Measurements from ENCODE around the gene POLR1A.

The POLR1A gene

DNA sequence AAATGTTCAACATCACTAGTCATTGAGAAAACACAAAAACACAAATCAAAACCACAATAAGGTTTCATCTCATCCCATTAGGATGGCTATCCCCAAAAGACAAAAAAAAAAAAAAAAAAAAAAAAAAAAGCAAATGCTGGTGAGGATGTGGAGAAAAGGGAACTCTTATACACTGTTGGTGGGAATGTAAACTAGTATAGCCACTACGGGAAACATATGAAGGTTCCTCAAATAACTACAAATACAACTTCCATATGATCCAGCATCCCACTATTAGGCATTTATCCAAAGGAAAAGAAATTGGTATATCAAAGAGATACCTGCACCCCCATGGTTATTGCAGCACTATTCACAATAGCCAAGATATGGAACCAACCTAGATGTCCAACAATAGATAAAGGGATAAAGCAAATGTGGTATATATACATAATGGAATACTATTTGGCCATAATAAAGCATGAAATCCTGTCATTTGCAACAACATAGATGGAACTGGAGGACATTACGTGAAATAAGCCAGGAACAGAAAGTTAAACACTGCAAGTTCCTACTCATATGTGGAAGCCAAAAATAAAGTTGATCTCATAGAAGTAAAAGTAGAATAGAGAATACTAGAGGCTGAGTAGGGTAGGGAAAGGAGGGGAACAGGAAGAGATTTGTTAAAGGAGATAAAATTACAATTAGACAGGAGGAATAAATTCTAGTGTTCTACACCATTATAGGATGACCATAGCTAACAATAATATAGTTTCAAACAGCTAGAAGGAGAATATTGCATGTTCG lies 8.4 kb downstream of the POLR1A start:
- DNase-seq (ENCODE audit: low spot score): no peak

- no peak for DNase-seq (ENCODE audit: low spot score)
These were observed 11.5 kb downstream of the POLR1A start for GRCh38 chr2:86094229-86094628.

DNA sequence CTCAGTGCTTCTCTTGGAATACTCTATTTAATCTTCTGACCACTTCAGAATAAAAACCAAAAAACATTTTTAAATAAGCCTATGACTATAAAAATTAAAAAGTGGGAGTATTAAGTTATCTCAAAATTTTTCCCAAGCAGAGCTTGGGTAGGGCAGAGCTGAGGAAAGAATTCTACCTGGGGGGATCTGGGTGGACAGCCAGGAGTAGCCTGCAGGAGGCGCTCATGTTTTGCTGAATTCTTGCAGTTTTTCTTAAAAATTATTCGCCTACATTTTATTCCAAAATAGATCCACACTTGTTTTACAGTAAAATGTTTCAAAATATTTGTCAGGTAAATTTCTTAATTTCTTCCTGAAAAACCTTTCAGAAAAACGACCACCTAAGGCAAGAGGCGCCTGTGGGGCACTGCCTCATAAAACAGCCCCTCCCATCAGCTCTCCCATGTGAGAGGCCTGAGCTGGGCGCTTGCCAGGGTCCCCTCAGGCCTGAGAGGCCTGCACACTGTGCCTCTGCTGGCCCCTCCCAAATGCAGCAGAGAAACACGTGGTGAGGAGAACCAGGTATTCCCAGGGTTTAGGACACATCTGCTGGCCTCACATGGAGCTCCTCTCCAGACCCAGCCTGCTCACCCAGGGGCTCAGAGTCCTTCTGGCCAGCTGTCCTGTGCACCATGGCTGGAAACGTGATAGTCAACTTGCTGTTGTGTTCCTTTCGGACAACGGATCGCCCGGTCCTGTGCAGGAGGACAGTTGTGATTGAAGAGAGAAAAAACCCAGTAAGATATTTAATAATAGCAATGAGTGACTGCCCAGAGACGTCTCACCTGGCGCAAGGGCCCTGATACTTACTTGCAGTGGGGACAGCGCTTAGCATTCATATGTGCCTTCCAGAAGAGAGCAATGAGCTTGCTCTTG lies 17.5 kb downstream of the POLR1A start:
- peak; percentile 21 for DNase-seq (ENCODE audit: low spot score)

DNA sequence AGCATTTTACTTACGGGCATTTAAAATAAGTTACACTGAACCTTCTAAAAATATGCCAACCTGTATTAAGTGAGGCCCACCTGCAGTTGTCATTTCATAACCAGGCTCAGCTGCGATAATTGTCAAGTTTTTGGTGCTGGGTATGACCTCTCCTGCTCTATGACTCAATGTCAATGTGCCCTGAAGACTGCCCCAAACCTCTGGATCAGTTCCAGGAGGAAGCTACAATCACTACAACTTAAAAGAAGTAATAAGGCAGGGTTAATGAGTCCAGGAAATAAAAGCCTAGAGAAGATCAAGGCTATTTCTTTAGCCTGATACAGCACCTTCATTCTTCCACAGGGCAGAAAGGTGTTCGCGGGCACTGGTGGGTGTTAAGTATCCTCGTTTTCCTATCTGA lies 22.9 kb downstream of the POLR1A start:
- no peak for DNase-seq (ENCODE audit: low spot score)

DNA sequence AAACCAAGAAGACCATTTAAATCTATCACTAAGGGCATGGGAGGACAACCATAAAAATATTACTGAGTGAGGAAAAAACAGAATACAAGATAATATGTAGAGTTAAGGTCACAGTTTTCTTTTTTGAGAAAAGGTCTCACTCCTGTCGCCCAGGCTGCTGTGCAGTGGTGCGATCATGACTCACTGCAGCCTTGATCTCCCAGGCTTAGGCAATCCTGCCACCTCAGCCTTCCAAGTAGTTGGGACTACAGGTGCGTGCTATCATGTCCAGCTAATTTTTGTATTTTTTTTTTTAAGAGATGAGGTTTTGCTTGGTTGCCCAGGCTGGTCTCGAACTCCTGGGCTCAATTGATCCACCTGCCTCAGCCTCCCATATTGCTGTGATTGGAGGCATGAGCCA lies 24.0 kb downstream of the POLR1A start:
- no peak for DNase-seq (ENCODE audit: low spot score)

- DNase-seq (ENCODE audit: low spot score): peak; percentile 61
These were observed 25.4 kb downstream of the POLR1A start for GRCh38 chr2:86079981-86080911.

GRCh38 chr2:86078774-86079545 lies 26.7 kb downstream of the POLR1A start:
- peak; percentile 42 for DNase-seq (ENCODE audit: low spot score)

GRCh38 chr2:86075886-86076285 lies 29.8 kb downstream of the POLR1A start:
- no peak for DNase-seq (ENCODE audit: low spot score)

GRCh38 chr2:86074811-86075210 lies 30.9 kb downstream of the POLR1A start:
- DNase-seq (ENCODE audit: low spot score): no peak

DNA sequence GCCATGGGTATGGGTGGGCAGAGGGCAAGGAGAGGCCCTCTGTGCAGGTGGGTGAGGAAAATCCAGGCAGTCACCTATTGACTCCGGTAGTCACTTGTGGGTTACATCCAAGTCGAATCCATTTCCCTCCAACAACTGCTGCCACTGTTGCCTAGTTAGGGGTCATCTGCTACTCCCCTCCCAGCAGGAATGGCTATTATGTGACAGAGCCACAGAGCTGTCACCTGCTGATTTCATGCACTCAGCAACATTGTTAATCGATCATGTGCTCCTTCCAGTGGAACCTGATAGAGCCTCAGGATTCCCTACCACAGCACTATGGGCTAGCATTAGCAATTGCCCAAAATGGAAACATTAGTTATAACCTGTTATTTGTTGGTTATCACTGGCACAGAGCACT lies 31.4 kb downstream of the POLR1A start:
- DNase-seq (ENCODE audit: low spot score): no peak

GRCh38 chr2:86073225-86073624 lies 32.5 kb downstream of the POLR1A start:
- DNase-seq (ENCODE audit: low spot score): no peak

DNA sequence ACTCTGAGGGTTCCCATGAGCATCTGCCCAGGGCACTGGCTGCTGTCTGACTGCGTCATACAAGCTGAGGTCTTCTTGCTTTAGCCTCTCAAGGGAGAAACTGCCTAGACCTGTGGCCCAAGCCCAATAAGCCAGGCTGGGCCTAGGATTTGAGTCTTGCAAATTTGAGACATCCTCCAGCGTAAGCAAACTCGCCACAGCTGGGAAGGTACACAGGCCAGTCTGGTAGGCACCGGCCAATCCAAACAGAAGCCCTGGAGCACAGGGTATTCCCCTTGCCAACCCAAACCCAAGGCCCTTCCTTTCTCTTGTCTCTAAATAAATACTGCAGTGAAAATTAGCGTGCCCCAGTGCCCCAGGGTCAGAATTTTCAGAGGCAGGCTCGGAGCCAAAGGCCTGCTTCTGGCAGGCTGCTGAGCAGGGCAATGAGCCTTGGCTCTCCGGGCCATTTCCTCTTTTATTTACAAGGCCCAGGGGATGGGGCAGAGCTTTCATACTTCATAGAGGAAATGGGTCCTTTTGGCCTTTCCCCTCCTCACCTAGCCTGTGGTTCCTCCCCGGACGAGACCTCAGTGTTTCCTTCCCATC lies 33.3 kb downstream of the POLR1A start:
- DNase-seq (ENCODE audit: low spot score): no peak

GRCh38 chr2:86070868-86071267 lies 34.8 kb downstream of the POLR1A start:
- DNase-seq (ENCODE audit: low spot score): no peak

DNA sequence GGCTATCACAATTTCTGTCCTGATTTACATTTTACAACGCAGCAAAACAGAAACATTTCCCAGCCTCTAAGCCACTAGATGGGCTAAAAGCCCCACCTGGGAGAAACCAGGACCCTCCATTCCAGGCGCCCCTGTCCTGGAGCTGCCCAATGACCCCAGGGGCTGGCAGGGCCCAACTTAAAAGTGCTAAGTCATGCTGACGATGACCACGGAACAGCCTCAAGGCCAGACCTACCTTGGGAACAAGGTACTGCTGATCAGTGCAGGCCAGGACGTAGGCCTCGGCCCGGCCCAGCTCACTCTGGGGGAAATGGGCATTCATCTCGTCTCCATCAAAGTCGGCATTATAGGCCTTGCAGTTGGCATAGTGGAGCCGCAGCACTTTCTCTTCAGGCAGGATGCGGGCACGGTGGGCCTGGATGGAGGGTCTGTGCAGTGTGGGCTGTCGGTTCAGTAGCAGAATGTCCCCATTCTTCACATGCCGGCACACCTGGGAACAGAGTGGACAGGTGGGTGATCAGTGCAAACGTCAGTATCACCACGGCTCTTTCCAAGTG lies 35.8 kb downstream of the POLR1A start:
- DNase-seq (ENCODE audit: low spot score): no peak

DNA sequence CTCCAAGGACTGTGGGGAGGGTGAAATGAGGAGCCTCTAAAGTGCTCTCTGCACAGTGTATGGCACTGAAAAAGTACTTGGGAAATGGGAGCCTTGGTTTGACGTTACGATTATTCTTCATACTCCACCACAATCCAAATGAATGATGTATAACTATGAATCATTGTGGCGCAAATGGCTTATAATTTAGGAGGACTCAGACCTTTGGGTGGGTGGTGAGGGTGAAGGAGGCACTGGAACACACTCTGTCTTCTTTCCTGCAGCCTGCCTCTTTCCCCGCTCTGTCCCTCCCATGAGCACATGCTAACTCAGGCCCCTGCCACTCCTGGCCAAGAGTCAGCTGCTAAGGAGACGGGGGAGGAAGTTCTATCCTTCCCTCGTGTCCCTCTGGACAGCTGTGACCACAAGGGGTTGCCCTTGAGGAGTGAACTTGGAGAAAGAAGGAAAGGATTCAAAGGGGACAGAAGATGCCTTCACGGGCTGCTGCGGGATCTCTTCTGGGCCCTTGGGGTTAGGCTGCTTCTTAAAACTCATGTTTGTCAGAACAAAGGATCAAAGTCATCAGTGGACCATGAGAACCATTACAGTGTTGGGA lies 36.5 kb downstream of the POLR1A start:
- no peak for DNase-seq (ENCODE audit: low spot score)

GRCh38 chr2:86068648-86069047 lies 37.0 kb downstream of the POLR1A start:
- DNase-seq (ENCODE audit: low spot score): no peak

DNA sequence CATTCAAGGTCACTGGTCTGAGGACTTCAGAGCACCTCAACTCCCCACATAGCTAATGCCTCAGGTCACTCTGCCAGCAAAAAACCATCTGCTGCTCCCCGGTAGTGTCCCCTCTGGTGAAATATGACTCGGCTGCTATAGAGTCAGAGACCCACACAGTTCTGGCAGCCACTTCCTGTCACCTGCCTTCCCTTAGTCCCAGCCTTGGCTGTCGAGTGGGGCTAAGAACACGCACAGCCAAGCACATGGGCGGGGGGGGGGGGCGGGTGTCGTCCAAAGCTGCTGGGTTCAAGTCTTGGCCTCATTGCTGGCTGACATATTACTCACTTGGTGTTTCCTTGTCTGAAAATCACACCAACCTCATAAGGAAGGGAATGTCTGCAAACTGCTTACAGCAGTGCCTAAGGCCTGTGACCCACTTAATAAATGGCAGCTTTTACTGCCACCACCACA lies 37.5 kb downstream of the POLR1A start:
- no peak for DNase-seq (ENCODE audit: low spot score)

DNA sequence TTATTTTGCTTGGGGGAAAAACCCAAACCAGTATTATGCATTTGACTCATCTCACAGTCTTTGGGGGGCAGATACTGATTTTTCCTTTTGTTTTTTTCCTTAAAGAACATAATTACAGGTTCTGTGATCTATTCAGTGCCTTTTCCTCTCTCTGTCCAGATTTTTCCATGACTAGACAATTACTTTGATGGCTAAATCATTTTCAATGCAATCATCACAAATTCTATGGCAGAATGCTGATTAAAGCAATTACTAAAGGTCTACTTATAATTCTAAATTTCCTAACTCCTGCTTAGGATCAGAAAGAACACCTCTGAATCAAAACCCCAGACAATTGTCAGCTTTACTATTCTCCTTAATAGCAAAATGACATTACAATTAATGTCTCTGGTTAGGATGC lies 38.8 kb downstream of the POLR1A start:
- DNase-seq (ENCODE audit: low spot score): no peak

GRCh38 chr2:86066007-86066578 lies 39.6 kb downstream of the POLR1A start:
- no peak for DNase-seq (ENCODE audit: low spot score)

DNA sequence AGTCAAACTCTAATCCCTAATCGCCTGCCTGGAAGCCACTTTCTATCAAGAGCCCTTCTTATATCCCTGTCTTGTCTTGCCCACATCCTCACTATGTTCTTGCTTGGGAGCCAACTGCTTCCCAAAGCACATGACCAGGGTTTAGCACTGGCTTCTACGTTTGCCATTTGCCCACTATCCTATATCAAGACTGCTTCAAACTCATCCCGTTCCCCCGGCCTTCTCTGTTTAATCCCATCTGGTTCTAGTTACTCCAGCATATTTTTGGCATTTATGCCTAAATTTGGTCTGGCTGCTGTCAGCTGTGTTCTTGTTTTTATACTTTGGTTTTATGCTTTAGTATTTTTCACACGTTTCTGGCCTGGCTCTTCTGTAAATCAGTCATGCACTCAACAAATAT lies 40.2 kb downstream of the POLR1A start:
- no peak for DNase-seq (ENCODE audit: low spot score)

Data from hepatic stellate cell (primary cell).